ENCODE results near the gene RNF138.

GRCh38 chr18:32112826-32113225, 21.2 kb downstream of the RNF138 start:
- no peak for TF ChIP-seq CTCF (IDR thresholded peaks at IDR 0.05; ENCODE audit: low read depth, low read length, poor library complexity, severe bottlenecking)
- TF ChIP-seq EZH2phosphoT487 (IDR thresholded peaks at IDR 0.05; ENCODE audit: borderline replicate concordance, low read length): no peak
